ENCODE results near the gene AJUBA.

AJUBA gene

DNA sequence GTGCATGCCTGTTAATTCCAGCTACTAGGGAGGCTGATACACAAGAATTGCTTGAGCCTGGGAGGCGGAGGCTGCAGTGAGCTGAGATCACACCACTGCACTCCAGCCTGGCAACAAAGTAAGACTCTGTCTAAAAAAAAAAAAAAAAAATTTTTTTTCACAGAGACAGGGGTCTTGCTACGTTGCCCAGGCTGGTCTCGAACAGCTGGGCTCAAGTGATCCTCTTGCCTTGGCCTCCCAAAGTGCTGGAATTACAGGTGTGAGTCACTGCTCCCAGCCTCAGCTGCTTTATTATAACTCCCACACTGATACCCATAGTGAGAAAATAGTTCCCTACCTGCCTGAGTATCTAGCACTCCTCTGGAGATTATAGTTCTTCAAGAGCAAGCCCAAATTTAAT, 36.7 kb downstream of the AJUBA start:
- TF ChIP-seq, protein P1, sequence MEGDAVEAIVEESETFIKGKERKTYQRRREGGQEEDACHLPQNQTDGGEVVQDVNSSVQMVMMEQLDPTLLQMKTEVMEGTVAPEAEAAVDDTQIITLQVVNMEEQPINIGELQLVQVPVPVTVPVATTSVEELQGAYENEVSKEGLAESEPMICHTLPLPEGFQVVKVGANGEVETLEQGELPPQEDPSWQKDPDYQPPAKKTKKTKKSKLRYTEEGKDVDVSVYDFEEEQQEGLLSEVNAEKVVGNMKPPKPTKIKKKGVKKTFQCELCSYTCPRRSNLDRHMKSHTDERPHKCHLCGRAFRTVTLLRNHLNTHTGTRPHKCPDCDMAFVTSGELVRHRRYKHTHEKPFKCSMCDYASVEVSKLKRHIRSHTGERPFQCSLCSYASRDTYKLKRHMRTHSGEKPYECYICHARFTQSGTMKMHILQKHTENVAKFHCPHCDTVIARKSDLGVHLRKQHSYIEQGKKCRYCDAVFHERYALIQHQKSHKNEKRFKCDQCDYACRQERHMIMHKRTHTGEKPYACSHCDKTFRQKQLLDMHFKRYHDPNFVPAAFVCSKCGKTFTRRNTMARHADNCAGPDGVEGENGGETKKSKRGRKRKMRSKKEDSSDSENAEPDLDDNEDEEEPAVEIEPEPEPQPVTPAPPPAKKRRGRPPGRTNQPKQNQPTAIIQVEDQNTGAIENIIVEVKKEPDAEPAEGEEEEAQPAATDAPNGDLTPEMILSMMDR (IDR thresholded peaks at IDR 0.05; ENCODE audit: low read depth, low read length), result no peak
- no peak for DNase-seq (ENCODE audit: extremely low read depth, low read depth)

GRCh38 chr14:22939684-22940083, 42.7 kb downstream of the AJUBA start:
- TF ChIP-seq, protein P1 (IDR thresholded peaks at IDR 0.05; ENCODE audit: low read depth, low read length), result no peak

DNA sequence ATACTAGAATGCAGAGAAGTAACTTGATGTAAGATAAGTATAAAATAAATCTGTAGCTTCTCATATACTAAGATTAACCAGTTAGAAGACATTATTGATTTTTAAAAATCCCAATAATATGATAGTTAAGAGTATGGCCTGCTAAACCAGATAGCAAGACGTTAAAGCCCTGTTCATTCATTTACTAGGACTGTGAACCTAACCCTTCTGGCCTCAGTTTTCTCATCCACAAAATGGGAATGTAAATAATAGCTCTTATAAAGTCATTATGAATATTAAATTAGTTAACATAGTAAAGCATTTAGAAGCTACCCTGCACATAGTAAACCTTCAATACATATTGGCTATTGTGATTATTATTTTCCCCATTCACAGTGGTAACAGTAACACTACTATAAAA, 47.2 kb downstream of the AJUBA start:
- TF ChIP-seq, protein P1 (IDR thresholded peaks at IDR 0.05; ENCODE audit: low read depth, low read length), result no peak
- no peak for DNase-seq (ENCODE audit: extremely low read depth, low read depth)

More at GRCh38 chr14:22939684-22940083, 42.7 kb downstream of the AJUBA start:
- no peak for DNase-seq (ENCODE audit: extremely low read depth, low read depth)

- DNase-seq (ENCODE audit: extremely low read depth, low read depth), result no peak
- TF ChIP-seq, protein P1 (IDR thresholded peaks at IDR 0.05; ENCODE audit: low read depth, low read length), result no peak
Measured at GRCh38 chr14:22932146-22932545, 50.2 kb downstream of the AJUBA start.

GRCh38 chr14:22929961-22930364, 52.4 kb downstream of the AJUBA start:
- DNase-seq (ENCODE audit: extremely low read depth, low read depth), result no peak
- TF ChIP-seq, protein P1 (IDR thresholded peaks at IDR 0.05; ENCODE audit: low read depth, low read length), result no peak

- TF ChIP-seq, protein P1 (IDR thresholded peaks at IDR 0.05; ENCODE audit: low read depth, low read length), result no peak
Measured at GRCh38 chr14:22929104-22929960, 53.0 kb downstream of the AJUBA start, which contains the start of gene PRMT5. TSS of gene PRMT5 (minus strand) at chr14:22929376. CDS start at chr14:22929361, 15 bp downstream.

More at GRCh38 chr14:22929104-22929960, 53.0 kb downstream of the AJUBA start, which contains the start of gene PRMT5:
- DNase-seq (ENCODE audit: extremely low read depth, low read depth), result peak; percentile 100
